GM21717 (cell line): ENCODE measurements around the gene RPS6KA3.
A peak's percentile ranks its signal among the peaks of the same experiment; 100 is the strongest.
"Not testable (repeated sequence)": the region's sequence is repeated elsewhere in the genome, so short reads cannot be mapped to it uniquely, and the experiment has no call there.

ENCODE experiments used
- ATAC-seq: cut with Tn5 transposase; IDR thresholded peaks from one replicate; pipeline ENCODE4 v1.9.1; 2021; ENCODE audit warnings: mild to moderate bottlenecking, moderate library complexity; ENCODE audit not compliant: unreplicated experiment

RPS6KA3 gene

GRCh38 chrX:20224814-20225487, 41.8 kb downstream of the RPS6KA3 start:
- peak; percentile 85 for ATAC-seq

- ATAC-seq, result no peak
Observed at GRCh38 chrX:20221902-20222301, 44.8 kb downstream of the RPS6KA3 start.

- no peak for ATAC-seq
Observed at GRCh38 chrX:20218836-20219505, 47.7 kb downstream of the RPS6KA3 start.

GRCh38 chrX:20217906-20218305, 48.8 kb downstream of the RPS6KA3 start:
- no peak for ATAC-seq

- no peak for ATAC-seq
Observed at GRCh38 chrX:20217271-20217670, 49.4 kb downstream of the RPS6KA3 start.

- ATAC-seq, result no peak
Observed at GRCh38 chrX:20215565-20215964, 51.1 kb downstream of the RPS6KA3 start.

GRCh38 chrX:20212486-20213089, 54.1 kb downstream of the RPS6KA3 start:
- ATAC-seq, result peak; percentile 95

- ATAC-seq, result no peak
Observed at GRCh38 chrX:20211261-20211786, 55.4 kb downstream of the RPS6KA3 start.

- peak; percentile 94 for ATAC-seq
Observed at GRCh38 chrX:20205927-20206708, 60.6 kb downstream of the RPS6KA3 start.

- no peak for ATAC-seq
Observed at GRCh38 chrX:20204351-20204750, 62.4 kb downstream of the RPS6KA3 start.

- ATAC-seq, result no peak
Observed at GRCh38 chrX:20197641-20198210, 69.0 kb downstream of the RPS6KA3 start.

- ATAC-seq, result no peak
Observed at GRCh38 chrX:20189171-20189570, 77.5 kb downstream of the RPS6KA3 start.

- no peak for ATAC-seq
Observed at GRCh38 chrX:20181598-20182329, 84.9 kb downstream of the RPS6KA3 start.

GRCh38 chrX:20177093-20177492, 89.6 kb downstream of the RPS6KA3 start:
- no peak for ATAC-seq

GRCh38 chrX:20173856-20174255, 92.9 kb downstream of the RPS6KA3 start:
- ATAC-seq, result no peak

- ATAC-seq, result no peak
Observed at GRCh38 chrX:20173313-20173712, 93.4 kb downstream of the RPS6KA3 start.

GRCh38 chrX:20171887-20172286, 94.8 kb downstream of the RPS6KA3 start:
- ATAC-seq, result no peak

GRCh38 chrX:20162516-20162915, 104.2 kb downstream of the RPS6KA3 start:
- ATAC-seq, result not testable (repeated sequence)

GRCh38 chrX:20159797-20160385, 106.8 kb downstream of the RPS6KA3 start:
- ATAC-seq, result no peak

GRCh38 chrX:20151689-20152088, 115.0 kb downstream of the RPS6KA3 start:
- no peak for ATAC-seq
